Breast epithelium (tissue), 4 donors: ENCODE data around the gene USP6. TPM values are rescaled to one million over a fixed set of nuclear protein-coding genes. Genes with fewer than 3 reads are reported as not detected.
"Not testable (repeated sequence)": the region's sequence is repeated elsewhere in the genome, so short reads cannot be mapped to it uniquely, and the experiment has no call there.

Source experiments
- DNase-seq, 2 donors: peaks; one replicate each; pipeline ENCODE4 v3.0.0-alpha.2; 2019; ENCODE audit warnings: low spot score in 2 of 2
- H3K27ac ChIP-seq, 2 donors: fragments of 200-600 bp; sonication (generic) in 1 of 2; one replicate each; pipeline ENCODE4 v1.5.1; 2016 to 2019; ENCODE audit warnings: mild to moderate bottlenecking in 1 of 2
- H3K27me3 ChIP-seq, 2 donors: fragments of 200-600 bp; sonication (generic) in 1 of 2; one replicate each; pipeline versions ENCODE4 v1.5.1 to v1.6.0; 2017 to 2019; ENCODE audit warnings: control low read depth in 1 of 2, mild to moderate bottlenecking in 1 of 2
- H3K36me3 ChIP-seq: fragments of 200-600 bp; one replicate; pipeline ENCODE4 v1.5.1; 2019
- H3K4me1 ChIP-seq, 2 donors: fragments of 200-600 bp; sonication (generic); one replicate each; pipeline ENCODE4 v1.5.1; 2016 to 2019; ENCODE audit warnings: control low read depth in 1 of 2
- H3K4me3 ChIP-seq, 3 donors: fragments of 200-600 bp; sonication (generic); 1 replicate in 2 of 3; 2 replicates in 1 of 3; pipeline ENCODE4 v1.5.1; 2016 to 2019; ENCODE audit warnings: mild to moderate bottlenecking in 3 of 3, moderate library complexity in 2 of 3
- H3K9me3 ChIP-seq, 2 donors: fragments of 200-600 bp; sonication (generic) in 1 of 2; one replicate each; pipeline ENCODE4 v1.5.1; 2016 to 2019; ENCODE audit warnings: control low read depth in 1 of 2
- CTCF ChIP-seq, 3 donors: fragments of 450-650 bp; IDR thresholded peaks; one replicate each; pipeline ENCODE4 v1.5.1; 2016 to 2017; ENCODE audit warnings: antibody characterized with exemption in 3 of 3, mild to moderate bottlenecking in 3 of 3, moderate library complexity in 3 of 3
- POLR2A ChIP-seq: fragments of 450-650 bp; IDR thresholded peaks from one replicate; pipeline ENCODE4 v1.6.1; 2016; ENCODE audit warnings: antibody characterized with exemption, mild to moderate bottlenecking, moderate library complexity
- POLR2AphosphoS5 ChIP-seq, 3 donors: sonication (generic); formaldehyde crosslinking; IDR thresholded peaks; one replicate each; pipeline ENCODE4 v1.6.1; 2017; ENCODE audit warnings: antibody characterized with exemption in 3 of 3
- intact Hi-C: fragments of 100-400 bp; cut with DNase I; formaldehyde crosslinking; loops from one replicate; pipeline ENCODE4 v1.15.1; 2023; ENCODE audit warnings: low total_unique reads
- total RNA-seq, 3 donors: library from RNA; depleted of rRNA; stranded (reverse); fragments of >200 nt; gene quantifications; one replicate each; pipeline ENCODE4 v1.1.0, GENCODE V29; 2016

USP6 gene
- total RNA-seq, 3 donors from 2014 or later = 0.16 to 0.44 (median 0.33) TPM

- peaks cover 6 to 34% of the 10 kb centered on the region in 2 donors for H3K27me3 ChIP-seq
Observed at GRCh38 chr17:5118219-5118618, 2.4 kb downstream of the USP6 start.

GRCh38 chr17:5120036-5120435 is 4.2 kb downstream of the USP6 start:
- no peak for DNase-seq
- H3K9me3 ChIP-seq = no peaks in the 10 kb centered on the region
- H3K4me3 ChIP-seq = no peak overlapping the region
- no peaks in the 10 kb centered on the region for H3K4me1 ChIP-seq
- peaks cover 6 to 29% of the 10 kb centered on the region in 2 donors for H3K27me3 ChIP-seq
- TF ChIP-seq CTCF (IDR thresholded peaks at IDR 0.05) (no peak), POLR2AphosphoS5 (IDR thresholded peaks at IDR 0.05) (no peak), POLR2A (no peak)
- H3K27ac ChIP-seq = no peak overlapping the region
- H3K36me3 ChIP-seq = no peaks in the 10 kb centered on the region
- intact Hi-C loops = no loop called here

More at GRCh38 chr17:5118219-5118618, 2.4 kb downstream of the USP6 start:
- H3K4me3 ChIP-seq = no peak overlapping the region
- H3K9me3 ChIP-seq = no peaks in the 10 kb centered on the region
- no peak for DNase-seq
- intact Hi-C loops = no loop called here
- TF ChIP-seq POLR2AphosphoS5 (IDR thresholded peaks at IDR 0.05) = no peak
- TF ChIP-seq POLR2A = no peak
- no peak for TF ChIP-seq CTCF (IDR thresholded peaks at IDR 0.05)
- no peak overlapping the region for H3K27ac ChIP-seq
- no peaks in the 10 kb centered on the region for H3K36me3 ChIP-seq
- no peaks in the 10 kb centered on the region for H3K4me1 ChIP-seq

DNA sequence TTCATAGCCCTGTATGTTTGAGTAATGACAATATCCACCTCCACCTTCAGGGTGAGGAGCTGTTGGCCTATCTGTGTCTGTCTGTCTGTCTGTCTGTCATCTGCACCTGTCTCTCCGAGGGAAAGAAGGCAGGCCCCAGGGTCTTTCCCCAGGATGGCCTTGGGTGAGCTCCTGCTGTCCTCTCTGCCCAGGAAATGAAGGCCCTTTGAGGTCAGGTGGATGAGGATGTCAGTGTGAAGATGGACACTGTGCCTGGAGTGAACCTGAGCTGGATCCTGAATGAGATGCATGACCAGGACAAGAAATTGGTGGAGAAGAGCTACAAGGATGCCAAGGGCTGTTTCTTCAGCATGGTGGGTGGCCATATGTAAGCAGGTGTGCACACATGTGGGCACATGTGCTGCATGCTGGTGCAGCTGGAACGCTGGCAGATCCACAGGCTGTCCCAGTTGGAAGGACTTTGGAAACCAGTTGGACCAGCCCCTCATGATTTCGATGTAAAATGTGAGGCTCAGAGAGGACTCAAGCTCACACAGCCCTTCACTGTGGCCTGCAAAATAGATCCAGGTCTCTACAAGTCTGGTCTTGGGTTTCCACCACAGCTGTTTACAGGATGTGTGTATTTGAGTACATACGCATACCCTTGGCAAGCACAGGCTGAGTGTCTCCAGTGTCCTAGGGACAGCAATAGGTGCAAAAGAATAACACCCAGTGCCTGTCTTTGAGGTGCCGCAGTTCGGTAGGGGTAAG is 4.8 kb downstream of the USP6 start:
- H3K4me1 ChIP-seq, DNase-seq, H3K27ac ChIP-seq, intact Hi-C loops, H3K4me3 ChIP-seq, H3K9me3 ChIP-seq, H3K36me3 ChIP-seq: not testable (repeated sequence)
- peaks cover 5 to 24% of the 10 kb centered on the region in 2 donors for H3K27me3 ChIP-seq

- peaks cover 0 to 17% of the 10 kb centered on the region in 2 donors for H3K27me3 ChIP-seq
- no peaks in the 10 kb centered on the region for H3K4me1 ChIP-seq
- DNase-seq = no peak
- intact Hi-C loops = no loop called here
- H3K4me3 ChIP-seq = no peak overlapping the region
- no peaks in the 10 kb centered on the region for H3K9me3 ChIP-seq
- TF ChIP-seq POLR2A (no peak), CTCF (IDR thresholded peaks at IDR 0.05) (no peak), POLR2AphosphoS5 (IDR thresholded peaks at IDR 0.05) (no peak)
- no peak overlapping the region for H3K27ac ChIP-seq
- no peaks in the 10 kb centered on the region for H3K36me3 ChIP-seq
Observed at GRCh38 chr17:5121186-5121841, 5.5 kb downstream of the USP6 start.

DNA sequence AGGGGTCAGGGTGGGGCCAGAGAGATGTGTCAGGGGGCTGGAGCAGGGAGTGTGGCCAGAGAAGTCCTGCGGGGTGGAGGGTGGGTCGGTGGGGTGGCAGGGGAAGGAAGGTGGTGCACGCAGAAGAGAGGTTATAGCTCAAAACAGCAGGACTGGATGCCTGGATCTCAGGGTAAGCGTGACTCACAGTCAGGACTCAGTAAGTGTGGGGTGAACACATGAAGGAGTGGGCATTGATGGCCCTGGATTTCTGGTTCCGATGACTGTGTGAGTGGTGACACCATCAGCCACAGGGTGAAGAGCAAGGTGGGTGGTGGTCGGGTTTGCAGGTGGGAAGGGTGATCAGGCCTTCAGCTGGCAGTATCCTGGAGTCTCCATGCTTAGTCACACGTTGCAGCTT is 6.2 kb downstream of the USP6 start:
- peak overlapping the region; percentile 47 to 83 (median 64) for H3K4me3 ChIP-seq
- DNase-seq, H3K36me3 ChIP-seq, H3K4me1 ChIP-seq, H3K27me3 ChIP-seq, intact Hi-C loops, H3K9me3 ChIP-seq: not testable (repeated sequence)
- peak overlapping the region; percentile 36 to 72 for H3K27ac ChIP-seq
